Mesenteric fat pad (tissue), 1 donor: Measurements from ENCODE around the gene PTCH2. TPM values are rescaled to one million over a fixed set of nuclear protein-coding genes. Genes with fewer than 3 reads are reported as not detected.

Source experiments
- DNase-seq: peaks from one replicate; pipeline ENCODE4 v3.0.0-alpha.2; 2020; ENCODE audit warnings: low spot score
- total RNA-seq: library from RNA; stranded (reverse); fragmentation: NEBNext Ultra II Directional; extraction: Animal tissue kit (Norgen Biotek cat#: 25700); gene quantifications from one replicate; pipeline ENCODE4 v1.2.1, GENCODE V29; 2021
- donor health status: DM: yes; HTN: yes; CAD: no.

PTCH2 gene
- total RNA-seq, 1 donor from 2014 or later: 0.93 TPM

DNA sequence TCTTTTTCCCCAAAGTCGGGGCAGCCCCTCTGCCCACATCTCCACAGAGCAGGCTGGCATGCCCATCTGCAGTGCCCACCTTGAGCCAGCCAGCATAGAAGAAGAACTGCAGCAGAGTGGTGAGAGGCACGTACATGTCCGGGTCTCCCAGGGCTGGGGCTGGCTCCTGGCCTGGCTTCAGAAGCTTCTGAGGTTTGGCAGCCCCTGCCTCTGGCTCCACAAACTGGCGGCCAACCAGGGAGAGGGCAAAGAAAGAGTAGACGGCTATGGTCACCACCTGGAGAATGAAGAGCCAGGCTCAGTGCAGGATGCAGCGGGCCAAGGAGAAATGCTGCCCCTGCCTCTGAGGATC lies 58.0 kb downstream of the PTCH2 start:
- no peak for DNase-seq

DNA sequence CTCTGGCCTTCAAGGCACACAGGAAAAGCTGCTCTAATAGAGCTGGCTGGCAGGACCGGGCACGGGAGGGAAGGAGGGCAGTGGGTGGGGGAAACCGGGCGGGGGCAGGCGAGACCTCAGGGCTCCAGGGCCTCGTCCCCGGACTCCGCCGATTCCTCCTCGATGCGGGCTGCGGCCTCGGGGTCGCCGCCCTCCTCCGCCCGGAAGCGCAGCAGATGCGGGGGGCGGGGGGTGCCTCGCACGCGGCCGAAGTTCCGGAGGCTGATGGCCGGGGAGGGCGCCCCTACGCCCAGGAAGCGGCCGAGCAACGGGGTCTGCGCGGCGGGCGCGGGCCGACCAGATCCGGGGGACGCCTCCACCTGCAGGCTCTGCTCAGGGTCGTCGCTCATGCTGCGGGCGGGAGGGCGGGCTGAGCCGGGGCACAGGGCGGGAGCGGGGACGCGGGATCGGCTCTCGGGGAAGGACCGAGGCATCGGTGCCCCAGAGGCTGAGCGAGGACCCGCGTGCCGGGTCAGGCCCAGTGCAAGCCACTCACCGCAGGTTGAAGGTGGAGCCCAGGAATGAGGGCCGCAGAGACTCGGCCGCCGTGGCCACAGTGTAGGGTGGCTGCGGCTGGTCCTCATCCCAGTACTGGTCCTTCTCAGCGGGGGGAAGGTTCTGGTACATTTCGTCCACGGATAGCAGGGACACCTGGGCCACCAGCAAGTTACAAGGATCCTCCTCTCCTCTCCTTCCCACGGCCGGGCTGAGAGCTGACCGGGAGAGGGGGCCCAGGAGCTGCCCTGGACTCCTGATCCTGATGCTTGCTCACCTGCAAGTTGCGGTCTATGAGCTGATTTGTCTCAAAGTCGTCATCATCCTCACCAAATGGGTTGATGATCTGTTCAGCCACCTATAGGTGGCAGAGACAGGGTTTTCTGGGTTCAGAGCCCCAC lies 58.7 kb downstream of the PTCH2 start:
- no peak for DNase-seq

DNA sequence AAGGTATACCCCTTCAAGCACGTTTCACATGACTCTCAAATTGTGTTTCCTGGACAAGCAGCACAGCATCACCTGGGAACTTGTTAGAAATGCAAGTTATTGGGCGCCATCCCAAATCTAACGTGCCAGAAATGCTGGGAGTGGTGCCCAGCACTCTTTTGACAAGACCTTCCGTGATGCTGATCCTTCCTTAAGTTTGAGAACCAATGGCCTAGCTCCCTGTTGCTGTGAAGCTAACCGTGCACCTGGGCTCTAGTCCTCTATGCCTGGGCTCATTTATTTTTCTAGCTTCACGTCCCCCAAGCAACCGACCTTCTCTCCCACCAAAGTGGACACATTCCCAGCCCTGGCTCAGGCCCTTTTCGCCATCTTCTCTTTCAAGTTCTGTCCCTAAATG lies 59.4 kb downstream of the PTCH2 start:
- DNase-seq: no peak

DNA sequence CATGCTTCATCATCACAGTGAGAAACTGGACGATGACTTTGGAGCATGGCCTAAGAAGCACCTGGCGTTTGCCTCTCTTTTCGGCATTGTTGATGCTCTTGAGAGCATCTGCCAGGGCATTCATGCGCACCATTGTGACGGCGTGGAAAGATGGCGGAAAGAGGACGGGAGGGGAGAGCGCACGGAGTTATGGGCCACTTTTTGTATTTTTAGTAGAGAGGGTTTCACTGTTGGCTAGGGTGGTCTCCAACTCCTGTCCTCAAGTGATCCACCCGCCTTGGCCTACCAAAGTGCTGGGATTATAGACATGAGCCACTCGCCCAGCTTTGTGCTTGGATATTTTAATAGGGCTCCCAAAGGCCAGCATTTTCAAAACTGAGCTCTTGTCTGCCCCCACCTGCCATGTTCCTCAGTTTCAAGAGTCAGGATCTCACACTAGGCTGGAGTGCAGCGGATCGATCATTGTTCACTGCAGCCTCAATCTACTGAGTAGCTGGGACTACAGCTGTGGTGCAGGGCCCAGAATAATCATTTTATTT lies 62.4 kb downstream of the PTCH2 start:
- DNase-seq: no peak

DNA sequence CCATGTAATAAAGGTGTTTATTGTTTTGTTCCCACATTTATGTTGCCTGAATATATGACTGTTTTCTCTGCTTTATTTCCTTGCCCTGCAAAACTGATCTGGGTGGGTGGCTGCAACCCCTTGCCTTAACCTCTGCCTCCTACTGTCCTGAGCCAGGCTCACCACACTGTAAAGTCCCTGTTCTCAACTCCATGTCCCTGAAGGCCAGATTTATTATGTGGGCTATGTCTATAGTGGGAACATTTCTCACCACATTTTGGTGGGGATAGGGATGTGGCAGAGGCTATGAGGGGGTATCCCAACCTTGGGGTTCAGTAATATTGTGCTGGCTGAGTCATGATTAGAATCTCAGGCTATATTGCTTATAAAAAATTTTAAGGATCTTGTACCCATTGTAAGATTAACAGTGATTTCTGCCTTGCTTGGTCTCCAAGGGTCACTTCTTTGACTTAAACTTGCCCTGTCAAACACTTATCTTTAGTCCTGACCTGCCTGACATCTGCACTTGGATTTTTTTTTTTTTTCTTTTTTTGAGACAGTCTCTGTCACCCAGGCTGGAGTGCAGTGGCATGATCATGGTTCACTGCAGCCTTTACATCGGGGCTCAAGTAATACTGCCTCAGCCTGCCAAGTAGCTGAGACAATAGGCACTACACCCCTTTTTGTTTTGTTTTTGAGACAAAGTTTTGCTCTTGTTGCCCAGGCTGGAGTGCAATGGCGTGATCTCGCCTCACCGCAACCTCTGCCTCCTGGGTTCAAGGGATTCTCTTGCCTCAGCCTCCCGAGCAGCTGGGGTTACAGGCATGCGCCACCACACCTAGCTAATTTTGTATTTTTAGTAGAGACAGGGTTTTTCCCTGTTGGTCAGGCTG lies 64.1 kb downstream of the PTCH2 start:
- no peak for DNase-seq

- no peak for DNase-seq
These were observed 65.0 kb downstream of the PTCH2 start for GRCh38 chr1:44777969-44778635.

DNA sequence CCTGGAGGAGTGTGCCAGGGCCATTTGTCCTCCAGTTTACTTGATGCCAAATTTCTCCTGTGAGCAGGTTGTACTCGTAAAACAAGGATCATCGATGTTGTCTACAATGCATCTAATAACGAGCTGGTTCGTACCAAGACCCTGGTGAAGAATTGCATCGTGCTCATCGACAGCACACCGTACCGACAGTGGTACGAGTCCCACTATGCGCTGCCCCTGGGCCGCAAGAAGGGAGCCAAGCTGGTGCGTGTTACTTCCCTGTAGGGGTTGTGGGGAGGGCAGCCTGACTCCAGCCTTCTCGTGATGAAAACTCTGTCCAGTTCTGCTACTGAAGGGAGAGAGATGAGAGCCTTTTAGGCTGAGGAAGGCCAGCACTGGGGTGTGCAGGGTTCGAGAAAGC lies 65.5 kb downstream of the PTCH2 start:
- no peak for DNase-seq

DNA sequence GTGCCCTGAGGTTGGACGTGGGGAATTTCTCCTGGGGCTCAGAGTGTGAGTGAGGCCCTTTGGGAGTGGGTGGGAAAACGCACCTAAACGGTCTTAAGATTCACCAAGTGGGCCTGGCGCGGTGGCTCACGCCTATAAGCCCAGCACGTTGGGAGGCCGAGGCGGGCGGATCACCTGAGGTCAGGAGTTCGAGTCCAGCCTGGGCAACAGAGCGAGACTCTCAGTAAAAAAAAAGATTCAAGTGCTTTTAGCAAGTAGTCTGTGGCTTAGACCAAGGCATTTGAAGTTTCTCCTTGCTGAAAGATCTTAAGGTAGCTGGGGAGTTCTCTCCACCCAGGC lies 66.4 kb downstream of the PTCH2 start:
- no peak for DNase-seq

- no peak for DNase-seq
These were observed 66.9 kb downstream of the PTCH2 start for GRCh38 chr1:44775930-44776729.

DNA sequence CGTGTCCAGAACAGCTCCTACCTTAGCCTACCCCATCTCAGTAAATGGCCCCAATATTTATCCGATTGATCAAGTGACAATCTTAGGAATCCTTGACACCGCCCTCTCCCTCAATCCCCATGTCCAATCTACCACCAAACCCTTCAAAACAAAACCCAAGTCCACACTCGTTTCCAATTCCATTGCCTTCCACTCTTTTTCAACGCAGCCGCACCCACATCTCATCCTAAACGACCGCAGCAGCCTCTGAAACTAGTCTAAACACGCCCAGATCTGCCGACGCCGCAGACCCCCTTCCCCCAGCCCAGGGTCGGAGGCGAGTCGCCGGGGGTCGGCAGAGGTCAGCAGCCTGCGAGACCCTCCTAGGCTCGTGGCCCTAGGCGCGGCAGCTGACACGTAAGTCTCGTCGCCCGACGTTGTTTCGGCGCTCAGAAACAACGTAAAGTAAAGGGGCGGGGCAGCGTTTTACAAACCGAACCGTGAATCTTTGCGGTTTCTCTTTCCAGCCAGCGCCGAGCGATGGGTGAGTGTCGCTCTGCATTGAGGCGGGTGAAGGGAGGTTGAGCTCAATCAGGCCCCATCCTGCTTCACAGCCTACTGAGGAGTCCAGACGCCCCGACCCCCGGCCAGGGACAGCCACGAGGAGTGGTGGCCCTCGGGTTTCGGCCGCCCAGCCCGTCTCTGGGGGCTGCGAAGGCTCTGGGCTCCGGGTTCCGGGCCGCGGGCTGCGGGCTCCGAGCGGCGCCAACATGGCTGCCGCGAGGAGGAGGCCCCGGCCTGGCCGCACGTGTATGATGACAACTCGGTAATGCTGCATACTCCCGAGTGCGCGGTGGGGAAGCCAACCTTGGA lies 67.7 kb downstream of the PTCH2 start, which contains the start of gene RPS8:
RPS8 (plus strand) TSS at position 463 of the 852 bp plus-strand sequence; CDS start at position 520, 57 bp downstream.
- peak; percentile 96 for DNase-seq

Other genes starting within 250 kb of the PTCH2 start
- 16.8 TPM for gene TMEM53, start 168.8 kb downstream of the PTCH2 start, total RNA-seq
- 1.9 TPM for gene ARMH1, start 168.5 kb downstream of the PTCH2 start, total RNA-seq
- not detected for gene RNU5D-1, start 112.1 kb downstream of the PTCH2 start, total RNA-seq
- gene KIF2C, start 103.4 kb downstream of the PTCH2 start, total RNA-seq: 0.26 TPM
- 1,343 TPM for gene RPS8, start 67.7 kb downstream of the PTCH2 start, total RNA-seq
- 0.19 TPM for gene BEST4, start 55.1 kb downstream of the PTCH2 start, total RNA-seq
- gene PLK3, start 42.9 kb downstream of the PTCH2 start, total RNA-seq: 78.0 TPM
- not detected for gene DYNLT4, start 35.9 kb downstream of the PTCH2 start, total RNA-seq
- 26.1 TPM for gene BTBD19, start 34.7 kb downstream of the PTCH2 start, total RNA-seq
- 37.8 TPM for gene EIF2B3, start 143.3 kb upstream of the PTCH2 start, total RNA-seq
- 41.1 TPM for gene HECTD3, start 168.1 kb upstream of the PTCH2 start, total RNA-seq
- 67.8 TPM for gene UROD, start 169.0 kb upstream of the PTCH2 start, total RNA-seq